Activated CD4-positive, alpha-beta T cell treated with anti-CD3 and anti-CD28 coated beads for 24 hours (primary cell): Measurements from ENCODE around the gene CSNK2A2.

ENCODE experiments used
- DNase-seq, 2 donors: peaks; one replicate each; pipeline ENCODE4 v3.0.0-alpha.2; 2020; ENCODE audit warnings: low read depth in 2 of 2

CSNK2A2 gene

GRCh38 chr16:58198022-58198683 lies at the start of gene CSNK2A2:
Gene CSNK2A2 (minus strand): TSS chr16:58198106. CDS start chr16:58197736, 370 bp downstream.
- DNase-seq = peak; percentile 51 to 65

DNA sequence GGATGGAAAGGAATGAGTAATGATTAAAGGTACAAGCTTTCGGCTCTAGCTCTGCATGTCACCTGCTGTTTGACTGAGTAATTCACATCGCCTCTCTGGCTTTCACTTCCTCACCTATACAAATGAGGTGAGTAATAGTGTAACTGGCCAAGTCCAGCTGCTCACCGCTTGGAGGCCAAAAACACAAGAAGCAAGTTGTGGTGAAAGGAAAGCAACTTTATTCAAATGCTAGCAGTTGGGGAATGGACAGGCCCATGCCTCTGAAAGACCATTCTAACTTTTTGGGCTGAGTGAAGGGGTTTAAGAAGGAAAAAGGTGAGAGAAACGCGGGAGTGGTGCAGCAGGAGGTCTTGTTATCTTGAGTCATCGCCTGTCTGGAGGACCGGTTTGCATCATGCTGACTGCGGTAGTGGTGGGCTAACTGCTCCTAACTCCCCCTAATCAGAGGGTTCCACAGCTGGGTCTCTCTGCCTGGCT lies 45.7 kb upstream of the CSNK2A2 start:
- no peak for DNase-seq

DNA sequence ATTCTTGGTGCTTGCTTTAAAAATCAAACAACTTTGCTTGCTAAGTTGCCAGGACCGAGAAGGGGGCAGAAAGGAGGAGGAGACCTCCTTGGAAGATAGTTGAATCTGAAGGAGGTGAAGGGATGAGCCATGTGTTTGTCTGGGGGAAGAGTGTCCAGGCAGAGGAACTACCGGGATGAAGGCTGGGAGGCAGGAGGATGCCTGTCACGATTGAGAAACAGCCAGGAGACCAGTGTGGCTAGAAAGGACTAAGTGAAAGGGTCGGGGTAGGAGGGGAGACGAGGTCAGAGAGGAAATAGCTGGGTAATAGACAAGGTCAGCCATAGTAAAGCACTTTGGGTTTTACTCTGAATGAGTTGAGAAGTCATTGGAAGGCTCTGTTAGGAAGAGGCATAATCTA lies 38.9 kb upstream of the CSNK2A2 start:
- no peak for DNase-seq

DNA sequence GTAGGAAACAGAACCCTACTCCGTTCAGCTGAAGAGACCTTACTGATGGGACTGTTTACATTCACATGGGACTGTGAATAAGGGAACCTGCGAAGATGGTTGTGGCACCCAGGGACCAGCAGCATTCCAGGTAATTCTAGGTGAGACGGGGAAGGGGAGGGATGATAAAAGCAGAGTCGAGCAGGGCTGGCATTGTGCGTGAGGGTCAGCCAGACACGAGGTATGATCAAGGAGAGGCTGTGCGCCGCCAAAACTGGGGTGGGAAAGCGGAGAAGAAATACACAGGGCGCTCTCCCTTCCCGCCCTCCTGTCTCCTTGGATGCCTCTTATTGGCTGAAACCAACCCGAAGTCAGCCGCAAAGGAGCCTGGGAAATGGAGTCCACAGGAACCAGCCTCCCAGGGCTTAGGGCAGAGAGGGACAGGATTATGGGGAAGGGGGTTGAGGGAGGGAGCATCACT lies 38.4 kb upstream of the CSNK2A2 start:
- DNase-seq = peak; percentile 60 to 64

- DNase-seq = no peak
Observed at GRCh38 chr16:58235663-58236062, 37.8 kb upstream of the CSNK2A2 start.

GRCh38 chr16:58234831-58235595 lies 37.1 kb upstream of the CSNK2A2 start:
- no peak for DNase-seq

DNA sequence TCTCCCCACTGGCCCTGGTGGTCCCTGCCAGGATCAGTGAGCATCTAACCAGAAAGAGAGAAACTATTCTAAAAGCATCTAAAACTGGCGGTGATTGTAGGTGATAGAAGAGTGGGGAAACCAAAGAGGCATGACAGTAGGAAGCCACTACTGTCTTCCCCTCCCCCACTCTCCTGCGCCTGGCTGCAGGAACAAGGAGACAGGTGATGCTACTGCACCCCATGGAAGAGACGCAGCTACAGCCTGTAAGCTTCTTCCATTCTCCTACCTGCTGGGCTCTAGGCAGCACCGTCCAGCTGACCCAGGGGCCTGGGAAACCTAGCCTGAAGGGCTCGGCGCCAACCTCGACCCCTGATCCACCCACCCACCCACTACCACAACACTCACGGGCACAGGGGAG lies 32.4 kb upstream of the CSNK2A2 start:
- no peak for DNase-seq

- DNase-seq = no peak
Observed at GRCh38 chr16:58226790-58227189, 28.9 kb upstream of the CSNK2A2 start.

GRCh38 chr16:58225965-58226602 lies 28.2 kb upstream of the CSNK2A2 start:
- DNase-seq = no peak

DNA sequence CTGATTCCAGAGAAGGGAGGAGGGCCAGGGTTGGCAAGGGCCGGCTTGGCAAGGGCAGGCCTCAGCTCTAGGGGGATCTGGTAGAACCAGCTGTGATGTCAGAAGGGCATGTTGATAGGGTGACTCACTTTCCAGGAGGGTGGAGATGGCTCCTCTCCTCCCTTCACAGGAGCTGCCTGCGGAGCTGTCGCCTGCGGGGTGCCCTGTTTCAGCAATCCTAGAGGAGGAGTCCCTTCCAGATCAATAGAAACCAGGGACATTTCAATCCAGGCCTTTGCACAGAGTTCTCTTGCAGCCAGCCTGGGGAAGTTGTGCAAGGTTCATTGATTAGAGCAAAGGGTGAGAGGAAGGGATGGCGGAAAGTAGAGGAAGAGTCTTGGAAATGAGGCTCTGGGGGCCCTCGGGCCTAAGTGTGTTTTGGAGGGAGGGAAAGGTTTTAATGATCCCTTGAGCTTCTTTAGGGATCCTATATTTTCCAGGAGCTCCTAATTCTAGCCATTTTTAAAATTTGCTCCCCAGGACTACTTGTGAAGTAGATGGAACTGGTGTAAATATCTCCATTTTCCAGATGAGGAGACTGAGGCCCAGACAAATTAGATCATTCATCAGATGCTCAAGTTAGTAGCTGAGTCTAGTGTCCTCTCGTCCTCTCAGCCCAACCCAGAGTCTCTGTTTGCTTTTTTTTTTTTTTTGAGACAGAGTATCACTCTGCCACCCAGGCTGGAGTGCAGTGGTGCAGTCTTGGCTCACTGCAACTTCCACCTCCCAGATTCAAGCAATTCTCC lies 24.8 kb upstream of the CSNK2A2 start:
- DNase-seq = no peak

DNA sequence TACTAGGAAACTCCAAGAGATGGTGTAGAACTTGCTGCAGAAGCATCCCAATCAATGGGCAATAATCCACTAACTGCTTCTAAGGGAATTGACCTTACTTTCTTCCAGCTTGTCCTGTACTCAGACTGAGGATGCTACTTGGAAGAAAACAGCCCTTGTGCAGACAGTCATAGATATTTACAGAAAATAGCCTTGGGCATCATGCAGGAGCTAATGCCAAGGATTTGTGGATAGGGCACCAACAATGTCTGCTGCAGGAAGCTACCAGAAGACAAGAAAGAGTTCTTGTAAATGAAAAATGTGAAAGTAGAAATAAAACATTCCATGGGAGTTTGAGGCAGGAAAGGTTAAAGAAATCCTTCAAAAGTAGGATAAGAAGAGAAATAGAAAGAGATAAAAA lies 21.5 kb upstream of the CSNK2A2 start:
- no peak for DNase-seq

- no peak for DNase-seq
Observed at GRCh38 chr16:58218786-58219185, 20.9 kb upstream of the CSNK2A2 start.

DNA sequence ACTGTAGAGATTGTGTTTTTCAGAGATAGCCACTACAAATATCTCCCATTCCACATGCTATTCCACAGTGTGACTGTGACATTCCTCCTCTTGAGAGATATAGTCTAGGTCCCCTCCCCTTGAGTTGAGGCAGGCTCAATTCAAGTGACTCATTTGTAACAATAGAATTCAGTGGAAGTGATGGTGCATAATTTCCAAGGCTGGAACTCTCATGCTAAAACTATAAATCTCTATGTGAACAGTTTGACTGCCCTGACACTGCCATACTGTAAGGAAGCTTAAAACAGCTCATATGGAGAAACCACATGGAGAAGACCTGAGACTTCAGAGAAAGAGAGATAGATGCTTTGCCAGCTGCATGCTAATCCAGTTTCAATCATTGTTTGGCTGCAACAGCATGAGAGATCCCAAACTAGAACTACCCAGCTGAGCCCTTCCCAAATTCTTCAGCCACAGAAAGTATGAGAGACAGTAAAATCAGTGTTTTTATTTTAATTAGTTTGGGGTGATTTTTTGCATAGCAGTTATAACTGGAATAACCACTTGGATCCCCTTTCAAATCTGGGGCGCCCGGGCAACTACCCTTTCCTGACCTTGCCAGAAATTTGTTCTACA lies 19.5 kb upstream of the CSNK2A2 start:
- no peak for DNase-seq

GRCh38 chr16:58212824-58213655 lies 15.1 kb upstream of the CSNK2A2 start:
- no peak for DNase-seq

GRCh38 chr16:58211846-58212245 lies 13.9 kb upstream of the CSNK2A2 start:
- no peak for DNase-seq

DNA sequence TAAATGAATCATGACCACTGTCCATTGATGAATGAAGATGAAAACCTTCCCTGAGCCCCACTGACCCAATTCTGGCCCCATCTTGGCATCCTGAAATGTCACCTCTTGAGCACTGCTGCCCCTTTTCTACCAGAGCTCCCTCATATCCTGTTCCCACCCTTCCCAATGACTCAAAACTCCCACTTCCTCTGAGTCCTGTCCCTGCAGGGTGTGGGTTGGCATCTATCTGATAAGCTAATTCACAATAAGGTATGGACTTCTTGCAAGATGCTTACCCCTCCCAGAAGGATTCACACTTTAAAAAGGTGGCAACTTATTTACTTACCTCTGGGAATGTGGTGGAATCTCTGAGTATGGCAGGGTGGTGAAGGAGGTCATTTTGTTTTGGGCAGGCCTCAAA lies 13.3 kb upstream of the CSNK2A2 start:
- no peak for DNase-seq

DNA sequence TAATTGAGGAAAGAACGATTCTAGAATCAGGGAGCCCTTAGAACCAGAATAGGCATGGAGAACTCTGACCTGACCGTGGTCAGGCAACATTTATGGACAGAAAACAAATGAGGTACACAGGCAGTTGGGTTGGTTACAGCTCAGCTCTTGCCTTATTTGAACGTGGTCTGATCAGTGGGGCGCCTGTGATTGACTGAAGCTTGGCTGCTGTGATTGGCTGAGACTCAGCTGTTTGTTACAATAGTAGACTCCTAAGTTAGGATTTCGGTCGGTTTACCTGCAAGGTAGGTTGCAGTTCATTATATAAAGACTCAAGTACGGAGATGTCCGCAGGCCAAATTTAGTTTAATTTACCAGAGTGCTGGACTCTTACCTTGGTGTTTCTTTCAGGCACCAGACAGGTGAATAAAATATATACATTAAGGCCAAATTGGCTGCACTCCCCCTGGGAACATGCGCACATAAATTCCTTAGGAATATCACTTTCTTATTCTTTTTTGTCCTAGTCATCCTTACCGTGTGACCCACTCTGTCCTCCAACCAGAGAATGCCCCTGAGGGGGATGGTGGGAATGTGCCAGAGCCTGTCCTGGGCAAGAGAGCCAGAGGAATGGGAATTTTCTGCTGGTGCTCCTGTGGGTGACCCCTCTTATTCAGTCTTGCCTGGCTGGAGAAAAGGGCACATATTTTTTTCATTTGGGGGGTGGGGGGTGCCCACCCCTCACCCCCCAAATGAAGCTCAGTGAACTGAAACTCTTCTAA lies 7.5 kb upstream of the CSNK2A2 start:
- DNase-seq = no peak

GRCh38 chr16:58201163-58201562 lies 3.3 kb upstream of the CSNK2A2 start:
- DNase-seq = no peak

DNA sequence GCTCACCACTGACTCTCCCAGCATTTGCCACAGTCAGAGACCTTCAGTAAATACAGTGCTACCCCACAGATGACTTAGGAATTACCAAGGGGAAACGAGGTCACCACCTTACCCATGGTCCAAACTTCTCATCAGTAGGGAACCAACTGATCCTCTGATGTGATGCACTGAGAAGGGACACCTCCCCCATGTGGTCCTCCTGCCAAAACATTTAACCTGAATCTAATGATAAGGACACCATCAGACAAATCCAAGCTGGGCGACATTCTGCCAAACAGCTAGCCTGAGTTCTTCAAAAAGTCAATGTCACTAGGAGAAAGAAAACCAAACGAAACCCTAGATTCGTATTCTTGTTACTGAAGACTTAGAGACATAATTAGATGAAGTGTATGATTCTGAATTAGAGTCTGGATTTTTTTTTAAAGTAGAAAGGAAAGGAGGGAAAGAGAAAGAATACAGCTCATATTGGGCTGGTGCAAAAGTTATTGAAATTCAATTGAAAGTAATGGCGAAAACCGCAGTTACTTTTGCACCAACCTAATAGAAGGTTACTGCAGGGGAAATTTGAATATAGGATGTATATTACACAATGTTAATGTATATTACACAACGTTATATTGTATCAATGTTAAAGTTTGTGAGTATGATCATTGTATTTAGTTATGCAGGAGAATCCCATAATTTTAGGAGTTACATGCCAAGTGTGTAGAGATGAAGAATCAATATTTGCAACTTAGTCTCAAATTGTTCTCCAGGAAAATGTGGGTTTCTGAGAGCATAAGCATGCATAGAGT lies 2.3 kb upstream of the CSNK2A2 start:
- DNase-seq = no peak
